Measurements from ENCODE around the gene NKG7.
A peak's percentile ranks its signal among the peaks of the same experiment; 100 is the strongest.

Gene NKG7

DNA sequence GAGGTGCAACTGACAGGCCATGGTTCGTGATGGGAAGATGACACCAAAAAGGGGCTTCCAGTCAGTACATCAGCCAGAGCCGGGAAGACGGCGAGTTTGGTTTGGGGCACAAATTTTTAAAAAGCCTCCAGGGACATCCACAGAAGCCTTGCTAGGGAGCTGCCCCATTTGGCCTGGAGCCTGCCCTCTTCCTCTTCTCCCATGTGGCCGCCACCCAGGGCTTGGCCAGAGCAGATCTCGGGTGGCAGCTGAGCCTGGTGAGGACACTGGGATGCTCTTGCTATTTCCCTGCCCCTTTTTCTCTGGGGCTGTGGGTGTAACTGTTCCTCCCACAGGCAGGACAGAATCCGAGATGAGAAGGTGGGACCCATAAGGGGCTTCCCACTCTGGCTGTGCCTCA, 14.5 kb downstream of the NKG7 start:
- DNase-seq = no peak

DNA sequence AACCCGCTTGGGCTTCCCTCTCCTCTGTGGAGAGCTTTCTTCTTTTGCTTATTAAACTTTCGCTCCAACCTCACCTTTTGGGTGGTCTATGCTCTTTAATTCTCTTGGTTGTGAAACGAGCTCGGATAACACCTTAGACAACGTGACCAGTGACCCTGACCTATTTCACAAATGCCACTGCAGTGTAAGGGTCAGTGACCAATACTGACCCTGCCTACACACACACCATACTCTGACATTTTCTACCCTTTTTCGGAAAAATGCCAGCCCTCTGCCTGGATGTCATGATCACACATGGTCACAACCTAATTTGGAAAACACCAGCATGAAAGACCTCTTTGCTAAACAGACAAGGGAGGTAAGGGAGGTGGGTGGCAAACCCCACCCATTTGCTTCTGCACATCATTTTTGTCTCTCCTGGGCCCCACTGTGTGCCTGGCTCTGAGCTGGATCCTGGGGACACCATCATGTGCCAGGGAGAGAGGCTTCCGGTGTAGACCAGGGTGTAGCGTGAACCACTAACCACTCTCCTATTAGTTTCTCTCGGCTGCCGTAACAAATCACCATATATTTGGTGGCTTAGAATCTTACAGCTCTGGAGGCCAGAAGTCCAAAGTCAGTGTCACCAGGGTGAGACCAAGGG, 16.2 kb downstream of the NKG7 start:
- DNase-seq = no peak

GRCh38 chr19:51354742-51355148, 17.7 kb downstream of the NKG7 start:
- peak; percentile 31 to 53 for DNase-seq

DNA sequence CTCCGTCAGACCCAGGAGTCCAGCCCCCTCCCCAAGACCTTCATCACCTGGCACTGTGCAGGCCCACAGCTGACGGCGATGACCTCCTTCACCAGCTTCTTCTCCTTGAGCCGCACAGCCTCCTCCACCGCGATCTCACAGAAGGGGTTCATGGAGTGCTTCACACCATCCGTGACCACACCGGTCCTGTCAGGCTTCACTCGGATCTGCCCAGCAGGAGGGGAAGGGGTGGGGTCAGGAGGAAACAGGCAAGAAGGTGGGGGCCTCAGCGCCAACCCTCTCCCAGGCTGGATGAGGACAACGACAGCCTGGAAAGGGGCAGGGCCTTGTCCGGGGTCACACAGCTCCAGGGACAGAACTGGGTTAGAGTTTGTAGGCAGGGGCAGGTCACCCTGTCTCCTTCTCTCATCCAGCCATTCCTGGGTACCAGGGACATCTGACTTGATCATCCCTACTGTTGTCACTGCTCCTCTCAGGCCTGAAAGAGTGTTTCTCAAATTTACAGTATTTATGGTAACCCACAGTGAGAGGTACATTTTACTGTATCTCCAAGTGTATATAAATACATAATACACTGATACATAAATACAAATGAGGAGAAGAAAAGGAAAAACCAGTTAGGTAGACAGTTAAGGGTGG, 18.2 kb downstream of the NKG7 start:
- DNase-seq = no peak

GRCh38 chr19:51352783-51353360, 19.6 kb downstream of the NKG7 start:
- DNase-seq = no peak

GRCh38 chr19:51351266-51351990, 21.0 kb downstream of the NKG7 start:
- no peak for DNase-seq

GRCh38 chr19:51347209-51347928, 25.1 kb downstream of the NKG7 start:
- DNase-seq = no peak

DNA sequence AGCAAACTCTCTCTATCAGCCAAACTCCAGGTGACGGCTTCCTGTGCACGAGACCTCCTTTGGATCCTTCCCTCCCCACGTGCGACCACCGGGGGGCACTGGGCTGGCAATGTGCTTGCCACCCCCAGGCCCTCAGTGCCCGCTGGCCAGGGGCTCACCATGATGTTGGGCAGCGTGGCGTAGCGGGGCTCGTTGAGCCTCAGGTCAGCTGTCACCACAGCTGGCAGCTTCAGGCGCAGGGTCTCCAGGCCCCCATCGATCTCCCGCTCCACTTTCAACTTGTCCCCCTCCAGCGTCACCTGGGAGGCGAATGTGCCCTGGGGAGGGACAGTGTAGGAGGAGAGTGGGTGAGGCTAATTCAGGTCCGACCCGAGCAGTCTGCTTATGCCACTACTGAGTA, 25.7 kb downstream of the NKG7 start:
- DNase-seq = no peak

GRCh38 chr19:51345076-51345620, 27.3 kb downstream of the NKG7 start:
- DNase-seq = no peak

GRCh38 chr19:51342631-51343569, 29.6 kb downstream of the NKG7 start:
- no peak for DNase-seq

- no peak for DNase-seq
Observed at GRCh38 chr19:51341976-51342580, 30.4 kb downstream of the NKG7 start, which contains the start of gene VSIG10L. TSS of gene VSIG10L (minus strand) at chr19:51342139. CDS start at chr19:51342124, 15 bp downstream.

DNA sequence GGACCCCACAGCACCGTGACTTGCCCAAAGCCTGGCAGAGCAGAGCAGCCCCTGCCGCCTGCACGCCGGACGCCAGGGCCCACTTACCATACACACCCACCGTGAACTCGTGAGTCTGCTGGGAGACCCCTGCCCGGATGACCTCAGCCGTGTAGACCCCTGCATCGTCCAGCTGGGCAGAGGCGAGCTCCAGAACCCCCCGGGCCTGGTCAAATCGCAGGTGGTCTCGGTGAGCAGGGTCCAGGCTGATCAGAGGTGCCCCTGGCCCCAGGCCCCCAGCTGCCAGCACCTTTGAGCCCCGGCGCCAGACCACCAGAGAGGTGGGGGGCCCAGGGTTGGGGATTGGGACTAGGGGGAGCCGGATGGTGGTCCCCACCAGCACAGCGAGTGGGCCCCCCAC, 31.4 kb downstream of the NKG7 start:
- no peak for DNase-seq

GRCh38 chr19:51339687-51340656, 32.5 kb downstream of the NKG7 start:
- DNase-seq = peak; percentile 99

DNA sequence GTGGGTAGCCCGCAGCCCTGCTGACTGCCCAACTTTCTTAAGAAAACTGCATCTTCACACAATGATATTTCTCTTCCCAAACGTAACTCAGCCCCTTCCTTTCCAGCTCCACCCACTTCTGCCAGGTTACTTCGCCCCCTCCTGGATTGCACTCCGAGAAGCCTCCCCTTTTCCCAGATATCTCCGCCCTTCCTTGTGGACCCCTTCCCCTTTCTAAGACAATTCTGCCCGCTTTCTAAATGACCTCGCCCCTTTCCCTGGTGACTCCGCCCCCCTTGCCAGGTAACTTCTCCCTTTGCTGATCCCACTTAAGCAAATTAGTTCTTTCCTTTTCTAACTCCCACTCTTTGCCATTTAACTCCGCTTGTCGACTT, 33.2 kb downstream of the NKG7 start:
- DNase-seq = no peak

GRCh38 chr19:51338563-51339312, 33.7 kb downstream of the NKG7 start:
- DNase-seq = peak; percentile 91 to 92

DNA sequence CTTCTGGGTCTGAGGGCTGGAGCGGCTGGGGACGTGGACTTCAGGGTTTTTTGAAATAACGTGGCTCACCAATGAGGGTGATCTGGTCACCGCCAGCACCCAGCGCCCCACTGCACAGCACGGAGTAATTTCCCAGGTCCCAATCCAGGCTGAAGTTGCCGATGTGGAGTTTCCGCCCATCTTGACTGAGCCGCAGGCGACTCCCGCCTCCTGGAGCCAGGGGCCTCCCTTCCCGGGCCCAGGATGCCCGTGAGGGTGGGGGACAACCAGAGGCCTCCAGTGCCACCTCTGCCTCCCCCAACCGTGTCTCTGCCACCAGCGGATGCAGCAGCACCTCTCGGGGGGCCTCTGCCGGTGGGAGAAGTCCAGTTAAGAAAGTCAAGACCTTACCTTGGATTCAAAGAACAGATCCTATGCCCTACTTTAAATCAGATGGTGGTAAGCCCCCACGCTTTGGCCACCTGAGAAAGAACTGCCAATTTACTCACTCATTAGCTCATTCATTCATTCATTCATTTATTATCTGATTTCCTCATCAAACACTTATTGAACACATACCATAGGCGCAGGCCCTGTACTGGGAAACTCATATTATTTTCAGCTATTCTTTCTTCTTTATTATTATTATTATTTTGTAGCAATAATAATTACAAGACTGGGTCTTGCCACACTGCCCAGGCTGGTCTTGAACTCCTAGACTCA, 34.4 kb downstream of the NKG7 start:
- DNase-seq = no peak

DNA sequence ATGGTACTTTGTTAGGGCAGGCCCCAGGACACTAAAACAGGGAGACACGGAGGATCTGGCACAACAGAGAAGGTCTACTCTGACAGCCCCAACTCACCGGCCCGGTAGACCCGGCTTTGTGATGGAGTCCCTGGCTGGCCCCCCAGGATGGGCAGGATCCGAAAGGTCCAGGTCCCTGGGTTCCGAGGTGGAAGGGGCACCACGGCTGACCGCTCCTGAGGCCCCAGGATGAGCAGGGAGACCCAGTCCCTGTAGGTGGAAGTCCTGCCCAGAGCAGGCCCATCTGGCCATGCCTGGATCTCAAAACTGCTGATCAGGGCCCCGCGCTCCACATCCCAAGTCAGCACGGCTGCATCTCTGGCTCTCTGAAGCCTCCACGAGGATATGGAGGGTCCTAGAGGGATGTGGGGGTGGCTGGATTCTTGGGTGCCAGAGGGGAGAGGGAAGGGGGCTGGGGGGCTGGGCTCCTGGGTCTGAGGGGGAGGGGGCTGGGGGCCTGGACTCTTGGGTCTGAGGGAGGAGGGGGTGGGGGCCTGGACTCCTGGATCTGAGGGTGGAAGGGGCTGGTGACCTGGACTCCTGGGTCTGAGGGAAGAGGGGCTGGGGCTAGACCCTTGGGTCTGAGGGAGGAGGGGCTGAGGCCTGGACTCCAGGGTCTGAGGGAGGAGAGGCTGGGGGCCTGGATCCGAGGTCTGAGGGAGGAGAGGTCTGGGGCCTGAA, 35.2 kb downstream of the NKG7 start:
- no peak for DNase-seq
